Glomerular visceral epithelial cell (primary cell): ENCODE measurements around the gene COX14.
A peak's percentile ranks its signal among the peaks of the same experiment; 100 is the strongest.

ENCODE experiments used
- DNase-seq: peaks from one replicate; pipeline ENCODE4 v3.0.0-alpha.2; 2016; ENCODE audit errors: extremely low spot score

COX14 gene

DNA sequence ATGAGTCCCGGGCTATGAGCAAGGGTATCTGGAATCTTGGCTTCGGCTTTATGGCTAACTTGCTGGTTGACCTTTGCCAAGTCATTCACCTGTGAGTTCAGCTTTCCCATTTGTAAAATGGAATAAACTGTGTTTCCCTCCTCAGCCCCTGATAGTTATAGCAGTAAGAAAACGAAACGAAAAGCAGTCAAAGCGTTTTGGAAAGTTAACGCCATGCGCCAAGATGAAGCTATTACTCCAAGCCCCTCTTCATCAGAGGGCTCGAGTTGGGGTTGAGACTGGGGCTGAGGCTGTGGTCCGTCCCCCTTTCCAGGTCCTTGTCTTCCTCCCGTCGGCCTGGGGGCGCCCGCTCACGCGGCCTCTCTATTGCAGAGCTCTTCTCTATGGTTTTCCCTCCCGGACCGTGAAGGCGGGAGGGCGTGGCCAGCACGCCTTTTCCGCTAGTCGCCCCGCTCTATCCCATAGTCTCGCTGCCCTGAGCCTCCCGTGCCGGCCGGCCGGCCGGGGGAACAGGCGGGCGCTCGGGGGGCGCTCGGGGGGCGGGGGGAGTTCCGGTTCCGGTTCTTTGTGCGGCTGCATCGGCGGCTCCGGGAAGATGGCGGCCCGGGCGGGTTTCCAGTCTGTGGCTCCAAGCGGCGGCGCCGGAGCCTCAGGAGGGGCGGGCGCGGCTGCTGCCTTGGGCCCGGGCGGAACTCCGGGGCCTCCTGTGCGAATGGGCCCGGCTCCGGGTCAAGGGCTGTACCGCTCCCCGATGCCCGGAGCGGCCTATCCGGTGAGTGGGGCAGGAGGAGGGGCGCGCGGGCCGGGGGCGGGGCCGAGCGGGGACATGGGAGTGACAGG lies 27.0 kb upstream of the COX14 start, which contains the start of gene SMARCD1:
SMARCD1 (plus strand) TSS at position 568 of the 840 bp plus-strand sequence; CDS start at position 596, 28 bp downstream.
- peak; percentile 92 for DNase-seq

DNA sequence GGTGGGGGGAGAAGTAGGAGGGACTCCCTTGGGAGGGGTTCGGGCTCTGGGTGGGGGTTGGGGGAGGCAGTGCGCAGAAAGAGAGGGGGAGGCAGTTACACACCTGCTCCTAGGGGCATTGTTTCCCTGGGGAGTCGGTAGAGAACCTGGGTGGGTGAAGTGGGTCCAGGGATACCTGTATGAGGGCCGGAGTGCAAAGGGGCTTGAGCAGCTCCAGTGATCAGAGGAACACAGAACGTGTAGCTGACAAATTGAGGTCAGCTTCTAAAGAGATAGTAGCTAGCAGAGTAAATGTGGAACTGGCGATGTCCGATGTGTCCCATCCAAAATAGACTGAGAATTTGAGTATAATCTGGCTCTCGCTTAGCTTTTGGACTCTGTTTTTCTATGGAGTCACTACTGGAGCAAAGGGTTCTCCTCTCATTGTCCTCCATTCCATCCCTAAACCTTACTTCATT lies 26.4 kb upstream of the COX14 start:
- no peak for DNase-seq

DNA sequence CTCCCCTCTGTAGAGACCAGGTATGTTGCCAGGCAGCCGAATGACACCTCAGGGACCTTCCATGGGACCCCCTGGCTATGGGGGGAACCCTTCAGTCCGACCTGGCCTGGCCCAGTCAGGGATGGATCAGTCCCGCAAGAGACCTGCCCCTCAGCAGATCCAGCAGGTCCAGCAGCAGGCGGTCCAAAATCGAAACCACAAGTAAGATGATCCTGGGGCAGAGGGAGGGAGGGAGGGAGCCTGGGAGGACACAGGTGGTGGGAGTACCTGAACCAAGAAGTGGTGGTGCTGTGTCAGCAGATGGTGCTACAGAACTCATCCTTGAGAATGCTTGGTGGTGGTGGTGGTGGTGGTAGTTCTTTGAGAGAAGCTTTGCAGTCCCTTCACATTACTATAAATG lies 25.9 kb upstream of the COX14 start:
- DNase-seq = no peak

DNA sequence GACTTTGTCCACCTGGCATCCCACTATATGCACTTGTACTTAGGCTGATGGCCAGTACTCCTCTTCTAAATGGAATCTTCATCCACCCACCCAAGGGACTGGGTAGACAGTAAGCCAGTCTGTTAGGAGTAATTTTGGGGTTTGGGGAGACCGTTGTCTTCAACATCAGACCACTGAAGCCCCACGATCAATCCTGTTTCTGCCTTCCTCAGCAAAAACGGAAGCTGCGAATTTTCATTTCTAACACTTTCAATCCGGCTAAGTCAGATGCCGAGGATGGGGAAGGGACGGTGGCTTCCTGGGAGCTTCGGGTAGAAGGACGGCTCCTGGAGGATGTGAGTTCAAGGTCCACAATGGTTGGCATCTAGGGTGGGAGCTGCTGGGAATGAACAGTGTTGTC lies 24.9 kb upstream of the COX14 start:
- DNase-seq = no peak

DNA sequence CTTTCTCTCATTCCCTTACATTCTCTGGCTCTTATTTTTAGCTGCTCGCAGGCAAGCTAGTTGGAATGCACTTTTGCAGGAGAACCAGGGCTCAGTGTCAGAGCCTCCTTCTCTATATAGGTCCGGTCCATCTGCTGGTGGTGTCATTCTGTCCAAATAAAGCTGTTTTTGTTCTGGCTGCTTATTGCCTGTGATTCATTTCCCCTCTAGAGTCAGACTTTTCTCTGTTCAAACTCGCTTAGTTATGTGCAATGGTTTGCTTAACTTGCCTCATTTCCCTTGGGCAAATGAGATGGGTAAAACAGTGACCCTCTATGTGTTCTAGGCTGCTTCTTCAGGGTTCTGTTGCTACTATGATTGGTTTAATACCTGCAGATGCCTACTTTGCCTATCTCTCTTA lies 24.0 kb upstream of the COX14 start:
- DNase-seq = no peak

DNA sequence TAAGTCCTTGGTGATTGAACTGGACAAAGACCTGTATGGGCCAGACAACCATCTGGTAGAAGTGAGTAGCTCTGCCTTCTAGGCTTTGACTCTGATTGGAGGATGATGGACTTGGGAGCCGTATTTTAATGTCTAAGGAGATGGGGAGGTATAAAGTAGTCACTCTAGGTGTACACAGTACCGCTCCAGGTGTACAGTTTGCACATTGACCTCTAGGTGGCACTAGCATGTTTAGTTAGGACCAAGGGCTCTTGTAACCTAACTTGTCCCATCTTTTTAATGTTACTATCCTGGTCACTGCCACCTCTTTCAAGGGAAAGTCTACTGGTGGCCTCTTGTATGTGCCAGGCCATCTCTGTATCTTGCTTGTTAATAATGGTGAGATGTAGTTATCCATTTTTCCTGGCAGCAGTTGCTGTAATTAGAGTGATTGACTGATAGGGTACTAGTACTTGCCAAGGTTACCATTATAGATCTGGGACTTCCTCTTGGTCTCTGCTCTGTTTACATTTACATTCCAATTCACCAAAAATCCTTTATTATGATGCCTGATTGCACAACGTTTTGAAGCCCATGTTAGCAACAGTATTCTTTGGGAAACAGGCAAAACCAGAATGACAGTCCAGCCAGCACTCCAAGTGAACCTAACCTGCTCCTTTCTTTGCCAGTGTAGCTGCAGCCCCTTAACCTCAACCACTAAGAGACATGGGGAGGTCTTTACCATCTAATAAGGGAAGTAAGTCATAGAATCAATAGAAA lies 23.3 kb upstream of the COX14 start:
- DNase-seq = peak; percentile 54

DNA sequence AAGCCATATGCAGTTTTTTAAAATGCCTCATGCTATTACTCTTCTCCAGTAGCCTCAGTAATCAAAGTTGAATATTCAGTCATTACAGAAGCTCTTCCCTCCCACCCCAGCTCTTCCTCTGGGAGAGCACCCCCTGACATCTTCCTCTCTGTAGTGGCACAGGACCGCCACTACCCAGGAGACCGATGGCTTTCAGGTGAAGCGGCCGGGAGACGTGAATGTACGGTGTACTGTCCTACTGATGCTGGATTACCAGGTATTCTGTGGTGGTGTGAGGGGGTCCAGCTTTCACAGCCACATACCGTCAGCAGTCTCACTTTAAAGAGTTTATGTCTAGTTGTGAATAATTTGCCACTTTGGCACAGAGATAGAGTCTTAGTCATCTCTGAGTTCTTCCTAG lies 22.3 kb upstream of the COX14 start:
- no peak for DNase-seq

DNA sequence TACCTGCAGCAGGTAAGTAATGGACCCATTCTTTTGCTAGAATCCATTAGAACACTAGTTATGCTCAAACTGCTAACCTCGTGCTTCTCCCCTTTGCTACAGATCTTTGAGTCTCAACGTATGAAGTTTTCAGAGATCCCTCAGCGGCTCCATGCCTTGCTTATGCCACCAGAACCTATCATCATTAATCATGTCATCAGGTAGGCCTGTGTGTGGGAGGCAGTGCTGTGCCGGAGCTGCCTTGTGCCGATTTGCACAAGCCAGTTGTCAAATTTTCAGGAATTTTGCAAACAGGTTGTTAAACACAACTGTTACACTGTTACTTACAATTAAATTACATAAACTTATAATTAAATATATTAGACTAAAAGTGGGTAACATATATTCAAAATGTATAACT lies 21.6 kb upstream of the COX14 start:
- DNase-seq = no peak

DNA sequence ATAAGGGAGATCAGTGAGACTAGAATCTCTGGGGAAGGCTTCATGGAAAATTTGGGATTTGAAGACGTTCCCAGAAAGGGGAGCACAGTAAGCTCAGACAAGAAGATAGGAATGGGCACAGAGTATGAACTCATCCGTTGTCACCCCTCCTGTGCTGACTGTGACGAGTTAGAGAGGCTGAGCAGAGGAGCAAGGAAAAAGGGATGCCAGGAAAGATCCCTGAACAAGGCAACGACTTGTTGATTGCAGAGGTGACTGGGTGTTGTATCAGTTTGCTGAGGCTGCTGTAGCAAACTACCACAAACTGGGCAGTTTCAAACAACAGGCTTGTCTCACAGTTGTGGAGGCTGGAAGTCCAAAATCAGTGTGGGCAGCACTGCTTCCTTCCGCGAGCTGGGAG lies 14.1 kb upstream of the COX14 start:
- DNase-seq = no peak

DNA sequence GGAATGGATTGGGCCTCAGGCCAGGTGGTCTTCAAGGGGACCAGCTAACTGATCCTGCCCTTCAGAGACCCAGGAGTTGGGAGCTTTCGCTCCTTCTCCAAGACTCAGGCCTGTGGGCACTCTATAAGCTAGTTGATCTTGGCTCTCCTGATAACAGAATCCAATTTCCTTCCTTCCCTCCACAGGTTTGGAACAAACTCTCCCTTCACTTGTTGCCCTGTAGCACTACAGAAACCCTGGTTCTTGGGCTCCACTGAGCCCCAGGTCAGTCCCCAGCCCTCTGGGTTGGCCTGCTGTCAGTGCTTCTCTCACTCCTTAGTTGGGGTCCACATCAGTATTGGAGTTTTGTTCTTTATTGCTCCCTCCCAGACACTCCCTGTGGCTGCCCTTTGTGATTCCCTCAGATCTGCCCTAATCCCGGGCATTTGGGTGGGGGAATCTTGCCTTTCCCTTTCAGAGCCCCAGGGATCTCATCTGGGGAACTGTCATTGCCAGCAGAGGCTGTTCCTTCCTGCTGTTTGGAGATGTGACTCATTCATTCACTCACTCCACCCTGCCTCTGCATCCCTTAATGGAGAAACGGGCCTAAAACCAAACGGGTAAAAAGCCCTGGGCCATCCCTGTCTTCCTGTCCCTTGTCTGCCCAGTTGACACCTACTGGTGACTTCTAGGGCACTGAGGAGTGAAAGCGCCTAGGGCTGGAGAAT lies 12.6 kb upstream of the COX14 start:
- DNase-seq = no peak

DNA sequence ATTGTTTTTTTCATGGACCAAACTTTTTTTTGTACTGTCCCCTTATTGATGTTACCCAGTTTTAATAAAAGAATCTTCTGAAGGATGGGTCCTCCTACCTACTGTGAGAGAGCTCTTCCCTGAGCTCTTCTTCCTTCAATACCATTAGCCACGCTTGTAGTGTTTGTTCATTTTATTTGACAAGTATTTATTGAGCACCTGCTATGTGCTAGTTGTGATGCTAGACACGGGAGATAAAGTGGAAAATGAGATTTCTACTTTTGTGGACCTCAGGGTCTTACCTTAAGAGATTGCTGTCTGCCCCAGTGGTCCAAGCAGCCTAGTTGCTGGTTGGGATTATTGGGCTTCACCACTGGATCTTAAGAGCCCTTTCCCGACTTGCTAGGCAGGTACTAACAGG lies 11.5 kb upstream of the COX14 start:
- no peak for DNase-seq

DNA sequence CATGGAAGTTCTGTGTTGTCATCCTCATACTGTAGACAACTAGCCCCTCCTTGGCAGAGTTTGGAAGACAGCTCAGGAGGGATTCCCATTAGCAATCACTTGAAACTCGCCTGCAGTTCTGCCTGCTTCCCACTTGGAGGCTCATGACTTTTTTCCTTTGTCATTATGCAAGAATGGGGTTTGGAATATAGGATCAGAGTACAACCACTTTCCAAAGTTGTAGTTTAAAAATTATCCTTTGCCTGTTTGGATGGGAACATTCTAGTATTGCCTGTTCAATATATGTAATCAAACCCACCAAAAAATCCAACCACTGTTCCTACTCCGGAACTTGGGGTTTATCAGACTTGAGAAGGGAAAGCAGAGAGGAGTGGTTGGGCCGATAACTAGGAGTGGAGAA lies 10.4 kb upstream of the COX14 start:
- DNase-seq = peak; percentile 37

DNA sequence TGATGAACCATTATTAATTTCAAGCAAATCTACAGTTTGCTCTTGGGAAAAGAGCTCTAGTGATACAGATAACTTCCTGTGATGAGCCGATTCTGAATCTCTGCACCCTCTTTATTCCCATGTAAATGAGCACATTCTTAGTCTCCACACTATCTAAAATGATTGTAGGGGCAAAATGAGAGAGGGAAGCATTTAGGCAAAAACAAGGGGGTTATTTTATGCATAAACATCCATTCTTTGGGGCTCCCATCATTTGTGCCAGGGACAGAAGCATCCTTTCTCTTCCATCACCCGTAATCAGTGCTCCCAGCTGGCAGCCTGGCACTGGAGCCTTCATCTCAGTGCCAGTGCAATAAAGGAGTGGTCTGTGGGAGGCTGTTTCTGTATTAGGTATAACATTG lies 9.9 kb upstream of the COX14 start:
- DNase-seq = no peak

DNA sequence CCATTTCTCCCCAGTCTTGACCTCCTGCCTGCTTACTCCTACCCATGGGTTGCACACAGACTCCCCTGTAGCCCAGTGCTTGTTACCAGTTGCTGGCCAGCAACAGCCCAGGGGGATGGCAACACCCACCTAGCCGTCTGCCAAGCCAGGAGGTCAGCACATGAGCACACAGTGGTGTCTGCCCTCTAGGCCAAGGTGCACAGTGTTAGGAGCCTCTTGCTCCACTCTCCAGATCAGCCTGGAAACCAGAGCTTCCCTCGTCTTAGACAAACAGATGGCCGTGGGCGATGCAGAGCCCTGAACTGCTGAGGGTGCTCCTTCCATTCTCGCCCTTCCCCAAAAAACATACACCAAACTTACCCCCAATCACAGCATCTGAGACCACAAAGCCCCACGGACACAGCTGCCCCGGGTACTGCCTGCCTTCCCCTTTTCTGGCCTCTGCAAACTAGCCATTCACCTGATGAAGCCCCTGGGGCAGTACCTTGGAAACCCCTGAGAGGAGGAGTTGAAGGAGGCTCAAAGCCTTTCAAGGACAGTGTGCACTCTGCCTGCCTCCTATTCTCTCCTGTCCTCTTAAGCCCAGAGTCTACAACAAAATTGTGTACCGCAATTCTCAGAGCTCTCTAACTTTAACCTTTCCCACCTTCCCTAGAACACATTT lies 9.3 kb upstream of the COX14 start:
- no peak for DNase-seq

DNA sequence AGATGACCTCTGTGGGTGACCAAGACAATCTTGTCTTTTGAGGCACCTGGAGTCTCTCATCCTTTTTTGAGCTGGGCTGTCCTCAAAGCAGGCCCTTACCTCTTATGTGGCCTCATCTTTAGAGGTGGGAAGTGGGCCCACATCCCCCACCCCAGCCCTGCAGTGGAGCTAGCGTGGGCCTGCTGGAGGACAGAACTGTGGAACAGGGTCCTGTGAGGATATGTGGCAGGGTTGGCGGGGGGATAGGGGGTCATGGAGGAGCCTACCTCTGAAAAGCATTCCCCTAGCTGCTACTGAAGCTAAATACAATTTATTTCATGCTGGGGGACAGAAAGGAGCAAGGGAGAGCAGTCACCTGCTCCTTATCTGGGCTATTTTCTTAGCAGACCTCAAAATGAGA lies 8.7 kb upstream of the COX14 start:
- no peak for DNase-seq

DNA sequence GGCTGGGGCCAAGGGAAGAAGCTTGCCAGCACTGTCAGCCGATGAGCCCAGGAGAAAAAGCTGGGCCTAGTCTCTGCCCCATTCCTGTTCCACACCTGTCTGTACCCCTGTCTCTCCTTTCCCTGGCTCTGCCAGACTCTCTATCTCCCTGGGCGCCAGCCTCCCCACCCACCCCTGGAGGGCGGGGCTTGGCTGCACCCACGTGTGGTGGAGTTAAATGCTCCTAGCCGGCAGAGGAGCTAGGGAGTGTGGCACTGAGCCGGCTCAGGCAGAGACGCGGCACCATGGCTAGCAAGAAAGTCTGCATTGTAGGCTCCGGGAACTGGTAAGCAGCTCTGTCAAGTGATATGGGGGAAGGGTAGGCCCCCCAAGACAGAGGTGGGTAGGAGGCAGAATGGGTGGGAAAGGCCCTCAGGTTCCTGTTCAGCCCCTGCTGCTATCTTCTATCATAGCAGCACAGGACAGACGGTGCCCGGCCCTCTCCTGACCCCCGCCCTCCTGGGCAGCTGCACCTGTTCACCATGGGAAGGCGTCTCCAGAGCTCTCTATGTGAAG lies 8.2 kb upstream of the COX14 start, which contains the start of gene GPD1:
GPD1 (plus strand) TSS at position 242 of the 555 bp plus-strand sequence; CDS start at position 285, 43 bp downstream.
- peak; percentile 42 for DNase-seq

DNA sequence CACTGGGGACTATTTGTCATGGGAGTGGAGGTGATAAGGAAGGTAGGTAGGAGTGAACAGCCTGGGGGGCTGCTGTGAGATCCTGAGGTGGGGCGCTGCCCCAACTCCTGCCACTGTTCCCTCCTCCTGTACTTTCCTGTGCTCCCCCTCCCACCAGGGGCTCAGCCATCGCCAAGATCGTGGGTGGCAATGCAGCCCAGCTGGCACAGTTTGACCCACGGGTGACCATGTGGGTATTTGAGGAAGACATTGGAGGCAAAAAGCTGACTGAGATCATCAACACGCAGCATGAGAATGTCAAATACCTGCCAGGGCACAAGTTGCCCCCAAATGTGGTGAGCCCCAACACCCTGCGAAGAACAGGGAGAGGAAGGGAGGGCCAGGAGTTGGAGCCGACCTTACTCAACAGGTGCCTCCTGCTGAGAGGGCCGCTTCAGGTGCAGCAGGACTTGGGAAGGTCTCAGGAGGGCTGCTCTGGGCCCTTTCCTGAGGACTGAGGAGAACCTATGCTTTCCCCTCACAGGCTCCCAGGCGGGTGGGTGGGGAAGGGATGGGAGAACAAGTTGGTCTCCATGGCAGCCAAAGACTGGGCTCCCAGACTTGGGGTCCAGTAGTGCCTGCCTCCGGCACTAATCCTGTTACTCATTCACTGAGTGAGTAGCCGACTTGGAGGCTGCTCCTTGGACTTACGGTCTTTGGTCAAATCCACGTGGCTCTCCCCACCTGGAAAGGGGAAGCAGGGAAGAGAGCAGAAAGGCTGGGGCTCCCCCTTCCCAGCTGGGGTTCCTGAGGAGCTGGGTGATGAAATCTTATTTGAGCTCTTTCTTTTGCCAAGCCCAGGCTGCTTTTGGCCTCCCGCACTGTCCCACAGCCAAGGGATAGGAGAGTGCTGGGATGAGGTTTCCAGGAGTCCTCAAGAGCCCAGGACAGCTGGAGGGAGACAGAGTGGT lies 7.3 kb upstream of the COX14 start:
- no peak for DNase-seq

DNA sequence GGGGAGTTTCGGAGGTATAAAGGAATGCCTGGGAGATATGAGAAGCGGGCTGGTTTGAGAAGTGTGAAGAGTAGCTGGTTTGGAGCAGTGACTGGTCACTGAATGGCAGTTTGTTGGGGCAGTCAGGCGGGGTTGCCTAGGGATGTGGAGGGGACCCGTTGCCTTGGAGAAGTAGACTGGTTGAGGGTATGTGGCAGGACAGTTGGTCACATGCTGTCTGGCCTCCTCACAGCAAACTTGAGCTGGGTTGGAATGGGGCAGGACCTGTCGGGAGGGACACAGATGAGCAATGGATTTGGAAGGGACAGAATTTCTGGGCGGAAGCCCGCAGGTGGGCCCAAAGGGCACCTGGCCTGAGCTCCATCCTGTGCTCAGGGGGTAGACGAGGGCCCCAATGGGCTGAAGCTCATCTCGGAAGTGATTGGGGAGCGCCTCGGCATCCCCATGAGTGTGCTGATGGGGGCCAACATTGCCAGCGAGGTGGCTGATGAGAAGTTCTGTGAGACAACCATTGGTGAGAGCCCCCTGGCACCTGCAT lies 6.1 kb upstream of the COX14 start:
- DNase-seq = no peak

DNA sequence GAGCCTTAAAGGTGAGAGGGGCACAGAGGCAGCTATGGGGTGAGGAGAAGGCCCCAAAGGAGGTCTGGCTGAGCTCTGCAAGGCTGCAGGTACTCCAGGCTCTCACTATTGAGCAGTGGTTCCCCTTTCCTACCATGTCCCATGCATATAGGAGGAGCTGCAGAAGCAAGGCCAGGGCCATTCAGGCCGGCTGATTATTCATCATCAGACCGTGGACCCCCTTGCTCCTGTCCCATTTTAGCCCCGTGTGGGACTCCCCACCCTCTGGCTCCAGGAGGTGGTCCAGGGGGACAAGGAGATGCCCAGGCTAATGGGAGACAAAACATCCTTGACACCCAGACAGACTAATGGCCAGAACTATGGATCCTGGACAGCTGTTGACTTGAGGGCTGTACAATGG lies 5.1 kb upstream of the COX14 start:
- DNase-seq = no peak
